ENCODE data around the gene TPRG1.

DNA sequence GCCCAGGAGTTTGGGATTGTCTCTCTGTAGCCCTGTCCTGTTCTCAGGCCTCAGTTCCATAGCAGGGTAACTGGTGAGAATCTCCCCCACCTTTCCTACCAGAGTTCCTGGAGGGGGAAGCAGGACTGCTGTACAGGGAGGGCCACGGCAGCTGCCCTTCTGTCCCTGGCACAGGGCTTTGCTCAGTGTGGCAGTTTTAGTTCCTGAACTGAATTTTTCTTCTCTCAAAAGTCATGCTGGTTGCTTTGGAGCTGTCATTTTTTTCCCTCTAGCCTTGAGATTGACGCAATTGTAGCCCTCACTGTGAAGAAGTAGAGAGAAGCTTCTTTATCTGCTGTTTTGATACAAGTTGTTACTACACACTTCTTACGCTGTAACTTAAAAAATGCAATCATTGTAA is 55.5 kb downstream of the TPRG1 start:
- TF ChIP-seq, protein P1, sequence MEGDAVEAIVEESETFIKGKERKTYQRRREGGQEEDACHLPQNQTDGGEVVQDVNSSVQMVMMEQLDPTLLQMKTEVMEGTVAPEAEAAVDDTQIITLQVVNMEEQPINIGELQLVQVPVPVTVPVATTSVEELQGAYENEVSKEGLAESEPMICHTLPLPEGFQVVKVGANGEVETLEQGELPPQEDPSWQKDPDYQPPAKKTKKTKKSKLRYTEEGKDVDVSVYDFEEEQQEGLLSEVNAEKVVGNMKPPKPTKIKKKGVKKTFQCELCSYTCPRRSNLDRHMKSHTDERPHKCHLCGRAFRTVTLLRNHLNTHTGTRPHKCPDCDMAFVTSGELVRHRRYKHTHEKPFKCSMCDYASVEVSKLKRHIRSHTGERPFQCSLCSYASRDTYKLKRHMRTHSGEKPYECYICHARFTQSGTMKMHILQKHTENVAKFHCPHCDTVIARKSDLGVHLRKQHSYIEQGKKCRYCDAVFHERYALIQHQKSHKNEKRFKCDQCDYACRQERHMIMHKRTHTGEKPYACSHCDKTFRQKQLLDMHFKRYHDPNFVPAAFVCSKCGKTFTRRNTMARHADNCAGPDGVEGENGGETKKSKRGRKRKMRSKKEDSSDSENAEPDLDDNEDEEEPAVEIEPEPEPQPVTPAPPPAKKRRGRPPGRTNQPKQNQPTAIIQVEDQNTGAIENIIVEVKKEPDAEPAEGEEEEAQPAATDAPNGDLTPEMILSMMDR (IDR thresholded peaks at IDR 0.05), result no peak
- no peak for TF ChIP-seq POLR2A (IDR thresholded peaks at IDR 0.05)

Data from Peyer's patch (tissue), 4 donors.